Activated CD4-positive, CD25-positive, alpha-beta regulatory T cell treated with anti-CD3 and anti-CD28 coated beads, Interleukin-2, amount 50 U/mL, for 72 hours (primary cell): ENCODE results near the gene PEX10.

ENCODE experiments used
- DNase-seq: peaks from one replicate; pipeline ENCODE4 v3.0.0; 2021

PEX10 gene

DNA sequence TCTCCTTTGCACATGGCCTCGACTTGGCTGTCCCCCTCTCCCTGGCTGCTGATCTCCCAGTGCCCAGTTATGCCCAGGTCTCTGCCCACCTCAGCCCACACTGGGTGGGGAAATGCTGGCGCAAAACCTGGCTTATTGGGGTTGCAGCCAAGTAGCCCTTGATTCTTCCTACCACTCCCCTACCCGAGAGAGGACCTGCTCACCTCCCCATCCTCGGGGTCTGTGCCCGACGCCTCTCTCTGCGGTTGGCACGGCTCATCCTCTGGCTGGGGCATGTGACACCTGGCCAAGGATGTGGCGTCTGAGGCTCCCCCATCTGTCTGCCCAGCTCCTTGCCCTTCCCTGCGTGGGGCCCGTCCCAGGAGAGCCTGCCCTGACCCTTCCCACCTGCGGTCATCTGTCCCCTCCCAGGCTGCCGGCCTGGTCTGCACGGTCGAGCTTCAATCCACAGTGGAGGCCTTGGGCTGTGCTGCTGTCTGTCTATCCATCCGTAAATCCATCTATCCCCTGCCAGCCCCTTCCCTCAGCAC, 6.5 kb upstream of the PEX10 start:
- DNase-seq, result no peak

DNA sequence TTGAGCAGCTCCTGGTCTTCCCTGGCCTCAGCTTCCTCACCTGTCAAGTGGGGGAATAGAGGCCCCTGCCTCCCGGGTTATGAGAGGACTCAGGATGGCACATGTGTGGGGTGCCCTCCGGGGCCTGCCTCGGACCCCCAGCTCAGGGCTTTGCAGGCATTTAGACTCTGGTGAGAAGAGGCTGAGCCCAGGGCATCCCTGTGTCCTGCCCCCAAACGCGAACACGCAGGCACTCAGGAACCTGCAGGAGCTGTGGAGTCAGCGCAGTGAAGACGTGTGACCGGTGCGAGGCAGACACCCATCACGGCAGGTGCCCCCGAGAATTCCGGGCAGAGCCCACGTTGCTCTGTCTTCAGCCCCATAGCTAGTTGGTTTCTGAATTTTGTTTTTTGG, 5.5 kb upstream of the PEX10 start:
- no peak for DNase-seq

DNA sequence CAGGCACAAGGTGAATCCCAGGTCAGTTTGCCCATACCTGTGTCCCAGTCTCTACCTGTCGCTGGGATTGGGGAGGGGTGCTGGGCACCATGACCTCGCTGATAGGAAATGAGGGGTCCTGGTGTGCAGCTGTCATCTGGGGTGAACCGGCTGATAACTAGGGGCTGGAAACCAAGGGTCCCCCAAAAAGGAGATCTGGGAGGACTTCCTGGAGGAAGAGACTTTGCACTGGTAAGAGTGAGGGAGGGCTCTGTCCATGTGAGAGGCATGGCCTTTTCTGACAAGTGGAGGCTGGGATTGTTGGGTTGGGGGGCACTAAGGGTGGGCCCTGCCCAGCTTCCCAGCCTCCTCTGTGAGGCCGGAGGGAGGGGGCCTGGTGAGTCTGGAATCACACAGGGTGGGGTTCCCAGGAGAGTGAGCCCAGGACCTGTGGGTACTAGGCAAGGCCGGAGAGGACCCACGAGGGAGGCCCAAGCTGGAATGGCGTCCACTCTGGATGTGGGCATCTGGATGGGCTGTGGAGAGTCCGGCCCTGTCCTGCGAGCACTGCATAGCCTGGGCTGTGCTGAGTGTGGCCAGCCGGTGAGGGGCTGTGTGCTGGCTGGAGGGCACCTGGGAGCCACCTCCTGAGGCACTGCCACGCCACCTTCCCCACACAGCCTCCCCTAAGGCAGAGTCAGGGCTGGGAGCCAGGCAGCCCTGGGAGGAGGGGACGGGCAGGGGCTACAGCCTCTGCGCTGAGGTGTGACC, 4.9 kb upstream of the PEX10 start:
- DNase-seq, result no peak

DNA sequence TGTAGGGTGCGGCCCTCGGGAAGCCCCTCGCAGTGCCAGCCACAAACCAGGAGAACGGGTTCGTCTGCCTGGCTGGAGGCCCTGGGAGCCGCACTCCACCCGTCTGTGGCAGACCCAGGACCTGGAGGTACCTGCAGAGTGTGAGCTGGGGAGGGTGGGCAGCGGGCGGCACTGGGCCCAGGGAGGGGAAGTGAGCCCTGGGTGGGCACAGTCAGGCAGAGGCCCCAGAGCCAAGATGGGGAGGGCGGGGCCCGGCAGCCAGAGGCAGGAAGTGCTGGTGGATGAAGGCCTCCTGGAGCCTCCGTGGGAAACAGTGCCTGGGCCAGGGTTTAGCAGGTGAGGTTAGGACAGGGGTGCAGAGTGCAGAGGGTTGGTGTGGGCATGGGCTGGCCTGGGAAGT, 4.0 kb upstream of the PEX10 start:
- peak; percentile 44 for DNase-seq

DNA sequence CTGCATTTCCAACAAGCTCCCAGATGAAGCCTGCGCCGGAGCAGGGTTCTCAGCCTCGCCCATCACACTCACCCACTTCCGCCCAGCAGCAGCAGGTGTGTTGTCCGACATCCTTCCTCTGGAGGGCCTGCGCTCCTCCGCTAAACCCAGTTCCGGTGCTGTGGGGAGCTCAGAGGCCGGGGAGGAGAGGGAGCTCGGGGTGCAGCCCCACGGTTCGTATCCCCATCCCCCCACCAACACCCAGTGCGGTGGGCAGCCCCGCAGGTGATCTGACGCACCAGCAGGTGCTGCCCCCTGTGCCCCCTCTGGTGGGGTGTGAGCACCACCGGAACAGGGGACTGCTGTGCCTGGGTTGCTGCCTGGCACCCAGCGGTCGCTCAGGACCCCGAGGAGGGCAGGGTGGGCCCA, 3.4 kb upstream of the PEX10 start:
- peak; percentile 63 for DNase-seq

DNA sequence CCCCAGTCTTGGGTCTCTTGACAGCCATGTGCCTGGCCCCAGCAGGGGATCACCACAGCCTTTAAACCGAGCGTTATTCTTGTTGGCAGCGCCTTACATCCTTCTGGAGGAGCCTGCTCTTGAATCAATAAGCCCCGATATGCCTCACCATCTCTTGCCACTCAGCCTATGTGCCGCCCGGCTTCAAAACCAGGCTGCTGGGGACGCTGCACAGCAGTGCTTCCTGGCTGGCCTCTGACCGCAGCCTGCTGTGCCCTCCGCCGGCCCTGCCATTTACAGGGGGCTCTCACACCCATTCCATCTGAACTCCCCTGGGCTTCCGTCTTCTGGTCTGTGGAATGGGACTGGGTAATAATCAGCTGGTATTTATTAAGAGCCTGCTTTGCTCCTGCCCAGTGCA, 3.0 kb upstream of the PEX10 start:
- no peak for DNase-seq

DNA sequence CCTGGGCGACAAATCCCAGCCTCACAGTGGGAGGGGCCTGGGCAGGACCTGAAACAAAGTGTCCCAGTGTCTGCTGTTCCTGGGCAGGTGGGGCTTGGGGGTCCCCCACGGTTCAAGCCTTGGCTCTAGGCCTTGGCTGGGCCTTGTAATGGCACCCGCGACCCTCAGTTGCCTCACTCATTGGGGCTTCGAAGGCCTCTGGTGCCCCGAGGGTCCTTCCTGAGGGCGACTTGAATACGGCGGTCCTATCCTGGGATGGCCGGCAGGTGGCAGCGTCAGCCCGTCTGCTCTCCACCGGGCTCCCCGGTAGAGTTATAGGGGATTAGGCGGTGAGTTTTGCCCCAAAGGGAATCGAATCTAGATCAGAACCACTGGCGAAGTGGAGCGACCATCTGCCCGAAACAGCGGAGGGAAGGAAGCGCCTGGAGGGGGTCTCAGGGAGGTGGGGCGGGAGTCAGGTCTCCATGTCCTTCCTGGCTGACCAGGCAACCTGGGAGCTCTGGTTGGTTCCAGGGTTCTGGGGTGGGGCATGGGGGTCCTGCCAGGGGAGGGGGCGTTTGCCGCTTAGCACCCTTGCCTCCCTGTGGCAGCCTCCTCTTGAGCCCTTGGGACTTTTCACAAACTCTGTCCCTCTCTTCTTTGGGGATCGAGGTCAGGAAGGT, 2.1 kb upstream of the PEX10 start:
- DNase-seq, result peak; percentile 79

DNA sequence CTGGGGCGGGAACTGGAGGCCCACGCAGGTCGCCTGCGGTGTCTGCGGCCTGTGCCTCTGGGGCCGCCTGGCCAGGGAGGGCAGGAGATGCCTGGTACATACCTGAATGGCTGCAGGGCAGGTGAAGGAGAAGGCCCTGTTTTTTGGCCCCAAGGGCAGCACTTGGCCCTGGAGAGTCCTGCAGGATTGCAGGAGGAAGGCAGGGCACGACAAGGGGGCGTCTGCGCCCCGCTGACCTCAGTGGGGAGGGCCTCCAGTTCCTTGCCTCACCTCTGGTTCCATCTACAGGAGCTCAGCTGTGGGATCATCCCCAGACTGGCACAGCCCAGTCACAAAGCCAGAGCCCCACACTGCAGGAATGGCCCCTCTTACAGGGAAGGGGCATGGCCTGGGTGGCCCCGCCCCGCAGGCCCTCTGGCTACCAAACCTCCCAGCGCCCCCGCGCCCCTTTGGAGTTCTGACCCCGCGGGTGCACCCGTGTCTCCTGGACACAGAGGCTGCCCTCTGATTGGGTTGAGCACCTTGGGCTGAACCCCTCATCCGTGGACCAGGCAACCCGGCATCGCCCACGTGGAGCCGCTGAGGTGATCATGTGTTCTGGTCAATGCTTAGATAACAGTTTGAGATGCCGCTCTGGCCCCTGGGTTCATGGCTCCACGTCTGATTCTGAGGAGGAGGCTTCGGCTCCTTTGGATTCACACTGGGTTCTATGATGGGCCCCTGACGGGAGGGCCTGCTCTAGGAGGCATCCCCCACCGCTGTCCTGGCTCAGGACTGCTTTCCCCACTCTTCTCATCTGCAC, 1.3 kb upstream of the PEX10 start:
- DNase-seq, result peak; percentile 40

DNA sequence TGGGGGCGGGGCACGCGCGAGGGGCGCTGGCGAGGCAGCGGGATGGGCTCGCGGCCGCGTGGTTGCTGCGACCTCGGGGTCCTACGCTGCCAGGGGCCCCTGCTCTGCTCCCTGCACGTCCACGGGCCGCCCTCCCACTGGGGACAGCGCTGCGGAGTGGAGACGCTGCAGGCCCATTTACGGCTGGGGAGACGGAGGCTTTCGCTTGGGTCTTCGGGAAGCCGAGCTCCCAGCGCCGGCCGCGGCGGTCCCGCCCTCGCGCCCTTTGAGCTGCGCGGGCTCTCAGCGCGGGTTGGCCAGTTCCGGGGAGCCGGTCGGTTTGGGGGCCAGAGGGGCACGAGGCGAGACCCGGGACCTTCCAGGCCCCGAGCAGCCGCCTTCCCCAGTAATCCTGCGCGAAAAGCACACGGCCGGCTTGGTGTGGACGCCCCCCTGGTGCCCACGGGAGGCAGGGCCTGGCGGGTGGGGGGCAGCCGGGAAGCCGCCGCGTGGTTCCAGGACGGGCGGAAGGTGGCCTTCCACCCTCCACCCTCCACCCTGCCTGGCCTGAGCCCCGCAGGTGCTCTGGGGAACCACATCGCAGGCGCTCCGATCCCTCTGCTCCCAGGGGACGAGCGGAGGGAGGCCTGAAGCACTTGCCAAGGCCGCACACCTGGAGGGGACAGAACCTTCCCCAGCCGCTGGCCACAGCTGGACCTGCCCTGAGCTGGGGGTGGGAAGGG, 570 bp upstream of the PEX10 start:
- DNase-seq, result no peak

DNA sequence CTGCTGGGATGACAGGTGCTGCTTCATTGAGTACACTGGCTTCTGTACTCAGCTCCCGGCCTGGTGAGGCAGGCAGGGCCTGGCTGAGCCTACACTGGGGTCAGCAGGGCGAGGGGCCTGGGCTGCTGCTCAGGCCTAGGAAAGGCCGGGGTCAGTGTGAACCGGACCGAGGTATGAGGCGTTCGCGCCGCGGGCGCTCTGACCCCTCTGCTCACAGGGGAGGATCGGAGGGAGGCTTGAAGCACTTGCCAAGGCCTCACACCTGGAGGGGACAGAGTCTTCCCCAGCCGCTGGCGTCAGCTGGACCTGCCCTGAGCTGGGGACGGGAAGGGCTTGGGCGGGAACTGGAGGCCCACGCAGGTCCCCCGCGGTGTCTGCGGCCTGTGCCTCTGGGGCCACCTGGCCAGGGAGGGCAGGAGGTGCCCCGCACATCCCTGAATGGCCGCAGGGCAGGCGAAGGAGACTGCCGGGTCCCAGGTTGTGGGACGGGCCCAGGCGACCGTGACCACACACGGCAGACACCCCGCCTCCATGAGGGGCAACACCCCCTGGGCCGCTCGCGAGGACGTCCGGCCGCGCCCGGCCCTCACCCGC, 466 bp downstream of the PEX10 start:
- no peak for DNase-seq

DNA sequence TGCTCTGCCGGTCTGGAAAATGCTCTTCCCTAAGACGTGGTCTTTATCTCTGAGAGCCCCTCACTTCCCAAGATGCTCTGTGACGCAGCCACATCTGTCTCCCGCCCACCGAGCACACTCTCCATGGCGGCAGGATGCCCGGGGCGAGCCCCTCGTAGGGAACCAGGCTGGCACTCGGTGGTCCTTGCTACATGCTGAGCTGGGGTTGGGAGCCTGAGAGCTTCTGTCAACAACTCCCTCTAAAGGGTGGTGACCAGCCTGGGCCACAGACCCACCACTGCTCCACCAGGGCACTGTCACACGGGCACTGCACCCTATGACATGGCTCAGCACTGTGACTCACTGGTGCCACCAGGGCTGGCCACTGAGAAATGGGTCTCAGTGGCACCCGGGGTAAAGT, 2.6 kb downstream of the PEX10 start:
- DNase-seq, result no peak

DNA sequence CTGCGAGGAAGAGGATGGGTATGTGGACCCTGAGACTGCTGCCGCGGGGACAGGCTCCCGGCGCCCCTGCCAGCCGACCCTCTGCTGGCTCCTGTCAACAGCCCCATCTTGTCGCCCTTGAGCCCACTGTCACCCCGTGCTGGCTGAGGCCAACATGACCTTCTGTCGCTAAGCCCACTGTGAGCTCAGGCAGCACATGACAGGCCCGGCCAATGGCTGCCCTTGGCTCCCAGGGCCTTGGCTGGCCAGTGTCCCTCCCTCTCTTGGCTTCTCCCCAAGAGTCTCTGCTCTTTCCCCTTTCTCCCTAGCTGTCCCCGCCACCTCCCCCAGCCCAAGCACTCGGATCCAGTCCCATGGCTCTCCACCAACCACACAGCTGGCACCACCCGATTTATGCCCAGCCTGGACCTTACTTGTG, 3.5 kb downstream of the PEX10 start:
- DNase-seq, result no peak

DNA sequence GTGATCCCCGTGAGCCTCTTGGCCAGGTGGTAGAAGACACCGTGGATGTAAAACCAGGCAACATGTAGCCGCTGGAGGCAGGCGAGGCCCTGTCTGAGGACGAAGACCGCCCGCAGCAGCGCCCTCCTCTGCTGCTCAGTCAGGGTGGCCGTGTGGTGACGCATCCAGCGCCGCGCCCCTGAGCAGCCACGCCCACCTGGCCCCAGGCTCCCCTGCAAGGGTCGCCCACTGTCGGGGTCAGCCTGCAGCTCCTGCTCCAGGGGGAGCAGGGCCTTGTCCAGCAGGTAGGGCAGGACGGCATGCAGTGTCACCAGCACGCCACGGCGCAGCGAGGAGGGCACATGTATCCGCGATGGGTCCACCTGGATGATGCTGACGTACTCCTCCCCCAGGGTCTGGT, 3.9 kb downstream of the PEX10 start:
- no peak for DNase-seq

DNA sequence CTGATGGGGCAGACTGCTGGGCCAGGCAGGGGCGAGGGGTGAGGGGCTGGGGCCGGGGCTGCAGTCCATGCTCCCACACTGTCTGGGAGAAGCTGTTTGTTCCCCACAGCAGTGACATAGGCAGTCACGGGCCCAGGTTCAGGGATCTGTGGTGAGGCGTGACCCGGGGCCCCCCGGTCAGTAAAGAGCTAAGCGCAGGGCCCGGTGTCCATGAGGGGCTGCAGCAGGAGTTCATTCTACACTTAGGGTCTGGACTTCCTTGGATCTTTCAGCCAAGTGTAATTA, 4.4 kb downstream of the PEX10 start:
- no peak for DNase-seq

DNA sequence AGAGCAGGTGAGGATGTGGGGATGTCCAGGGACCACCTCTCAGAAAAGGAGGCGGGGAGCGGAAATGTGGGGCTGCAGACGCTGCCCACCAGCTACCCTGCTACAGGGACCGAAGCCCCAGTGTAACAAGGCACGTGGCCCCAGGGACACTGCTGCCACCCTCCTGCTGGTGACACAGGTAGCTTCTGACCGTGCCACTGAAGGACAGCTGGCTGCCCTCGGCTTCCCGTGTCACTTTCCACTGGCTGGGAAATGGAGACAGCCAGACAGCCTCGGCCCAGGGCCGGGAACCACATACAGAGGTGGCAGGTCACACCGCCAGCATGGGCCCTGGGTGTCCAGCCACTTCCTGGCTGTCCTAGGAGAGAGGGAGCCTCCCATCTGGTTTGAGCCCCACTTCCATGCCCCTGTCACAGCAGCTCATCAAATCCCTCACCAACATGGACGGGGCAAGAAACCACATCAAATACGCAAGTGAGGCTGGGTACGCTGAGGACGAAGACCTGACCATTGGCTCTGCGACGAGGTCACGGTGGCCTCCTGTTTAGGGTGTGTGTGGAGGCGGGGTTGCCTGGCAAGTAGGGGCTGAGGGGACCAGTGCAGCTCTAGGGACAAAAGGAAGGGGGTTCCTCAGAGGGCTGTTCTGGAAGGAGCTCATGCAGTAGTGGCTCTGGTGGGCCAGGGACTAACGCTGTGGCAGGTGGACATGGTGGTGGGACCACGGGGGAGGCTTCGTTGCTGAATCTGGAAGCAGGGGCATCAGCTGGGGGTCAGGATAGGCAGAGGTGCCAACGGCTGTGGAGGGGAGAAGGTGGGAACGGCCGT, 5.0 kb downstream of the PEX10 start:
- no peak for DNase-seq

DNA sequence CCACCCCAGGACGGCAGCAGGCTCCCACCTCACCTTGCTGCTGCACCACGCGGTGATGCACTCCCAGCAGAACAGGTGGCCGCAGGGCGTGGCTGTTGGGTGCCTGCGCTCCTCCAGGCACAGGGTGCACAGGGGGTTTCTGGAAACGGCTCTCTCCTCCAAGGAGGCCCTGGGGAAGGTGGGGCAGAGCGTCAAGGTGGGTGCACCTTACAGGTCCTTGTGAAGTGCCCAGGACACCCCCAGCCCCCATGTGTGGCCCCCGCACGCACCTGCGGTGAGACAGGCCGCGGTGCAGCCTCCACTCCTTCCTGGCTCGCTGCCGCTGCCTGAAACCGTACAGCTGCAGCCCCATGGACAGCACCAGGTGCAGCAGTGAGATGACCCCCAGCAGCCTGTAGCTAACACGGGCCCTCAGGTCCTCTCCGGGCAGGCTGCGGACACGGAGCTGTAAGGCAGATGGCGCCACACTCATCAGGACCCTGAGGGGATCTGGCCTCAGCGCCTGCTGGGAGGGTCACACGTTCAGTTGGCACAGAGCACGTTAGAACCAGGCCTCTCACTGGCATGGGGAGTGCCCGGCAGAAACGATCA, 5.8 kb downstream of the PEX10 start:
- no peak for DNase-seq

DNA sequence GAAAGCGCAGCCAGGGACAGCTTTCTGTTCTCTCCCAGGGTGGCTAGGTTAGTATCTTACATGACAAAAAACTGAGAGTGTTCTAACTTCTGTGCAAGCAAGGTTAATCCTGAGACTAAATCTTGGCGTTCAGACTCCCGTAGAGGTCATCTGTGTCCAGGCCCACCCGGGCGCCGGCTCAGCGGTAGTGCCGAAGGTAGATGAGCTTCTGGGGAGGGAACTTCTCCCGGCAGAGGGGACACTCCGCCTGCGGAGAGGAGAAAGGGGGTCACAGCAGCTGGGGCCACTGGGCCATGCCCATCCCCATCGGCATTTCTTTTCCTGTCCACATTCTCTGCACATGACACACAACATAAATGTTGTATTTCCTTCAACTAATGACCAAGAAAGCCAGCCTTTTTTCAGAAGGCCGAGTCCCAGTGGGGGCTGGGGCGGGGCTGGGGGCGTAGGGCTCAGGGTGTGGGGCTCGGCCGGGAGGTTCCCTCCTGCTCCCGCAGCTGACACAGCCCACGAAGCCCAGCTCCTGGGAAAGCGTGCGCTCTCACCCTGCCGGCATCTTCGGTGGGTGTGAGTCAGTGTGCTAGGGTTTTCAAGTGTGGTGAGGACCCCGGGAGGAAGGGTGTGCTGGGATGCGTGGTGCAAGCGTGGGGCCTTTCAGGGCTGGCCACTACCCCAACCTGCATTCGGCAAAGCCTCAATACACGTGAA, 6.6 kb downstream of the PEX10 start:
- no peak for DNase-seq

DNA sequence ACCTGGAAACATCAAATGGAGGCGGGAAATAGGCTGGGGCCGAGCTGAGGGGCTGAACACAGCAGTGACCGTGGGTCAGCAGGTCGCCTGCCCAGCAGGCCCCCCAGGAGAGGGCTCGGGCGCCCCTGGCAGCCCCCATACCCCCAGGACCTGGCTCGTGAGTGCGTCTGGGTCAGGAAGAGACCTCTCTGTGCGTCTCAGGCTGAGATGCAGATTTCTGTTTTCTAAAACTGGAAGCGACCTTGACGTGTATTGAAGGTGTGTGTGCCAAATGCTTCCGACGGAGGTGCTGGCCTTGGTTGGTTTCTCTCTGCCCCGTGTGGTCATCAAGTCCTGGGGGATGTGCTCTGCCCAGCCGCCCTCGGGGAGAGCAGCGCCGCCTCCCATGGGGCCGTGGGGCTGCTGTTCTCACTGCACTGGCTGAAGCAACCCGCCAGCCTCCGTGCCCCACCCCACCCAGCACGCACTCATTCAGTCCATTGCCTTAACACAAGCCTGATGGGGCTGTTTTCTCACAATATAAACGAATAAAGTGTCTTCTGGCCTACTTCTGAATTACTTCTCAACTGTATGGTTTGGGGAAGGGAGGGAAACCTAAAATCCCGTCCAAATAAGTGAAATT, 7.4 kb downstream of the PEX10 start:
- no peak for DNase-seq

DNA sequence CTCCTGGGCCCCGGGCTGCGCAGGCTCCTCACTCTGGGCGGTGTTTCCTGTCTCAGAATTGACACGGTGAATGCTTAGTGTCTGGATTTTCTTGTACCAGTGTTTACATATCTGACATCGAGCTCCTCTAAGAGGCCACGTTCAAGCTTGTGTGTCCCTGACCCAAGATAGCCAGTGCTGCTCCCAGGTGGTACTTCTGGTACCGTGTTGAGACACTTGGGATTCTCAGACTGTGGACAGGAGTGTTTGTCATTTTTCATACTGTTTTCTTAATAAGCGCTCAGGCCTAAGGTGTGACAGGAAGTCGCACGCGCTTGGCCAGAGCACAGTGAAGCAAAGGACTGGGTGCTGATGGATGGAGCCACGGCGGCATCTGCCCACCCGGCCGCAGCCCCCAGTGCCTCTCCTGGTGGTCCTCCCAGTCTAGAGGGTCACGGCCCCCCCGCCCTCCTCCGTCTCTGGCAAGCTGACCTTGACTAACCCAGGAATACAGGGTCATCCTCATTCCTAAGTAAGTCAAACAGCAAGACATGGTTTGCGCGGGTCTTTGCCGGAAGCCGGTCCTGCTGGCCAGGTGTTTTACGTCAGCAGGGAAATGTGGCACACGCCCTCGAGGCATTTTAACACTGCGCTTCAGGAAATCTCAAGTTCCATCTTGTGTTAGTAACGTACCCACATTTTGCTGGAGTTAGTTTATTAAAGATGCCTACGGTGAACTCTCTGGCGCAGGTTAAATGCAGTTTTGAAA, 8.0 kb downstream of the PEX10 start:
- DNase-seq, result no peak

DNA sequence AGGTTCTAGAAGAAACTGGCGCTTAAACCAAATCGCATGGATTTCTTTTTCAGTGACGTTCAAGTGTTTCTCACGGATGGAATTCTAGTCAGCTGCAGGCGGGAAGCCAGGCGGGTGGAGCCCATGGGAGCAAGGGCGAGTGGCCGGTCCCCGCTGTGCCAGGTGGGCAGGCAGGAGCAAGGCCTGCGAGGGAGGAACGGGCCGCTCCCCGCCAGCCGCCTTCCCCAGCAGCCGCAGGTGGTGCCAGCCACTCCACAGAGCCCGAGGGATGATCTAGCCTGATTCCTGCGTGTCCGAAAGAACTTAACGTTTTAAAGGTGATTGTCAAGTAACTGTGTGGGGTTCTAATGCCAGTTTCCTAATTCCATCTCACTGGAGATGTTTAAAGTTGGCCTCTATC, 9.1 kb downstream of the PEX10 start:
- no peak for DNase-seq
